AG04449 (cell line): ENCODE data around the gene FNBP1.

Experiments
- CTCF ChIA-PET: fragments of 350-600 bp; formaldehyde crosslinking; extraction: SDS; loops from one replicate; lab custom pipeline; 2021; ENCODE audit warnings: antibody characterized with exemption; lab: Yijun Ruan, JAX
- POLR2A ChIA-PET: fragments of 400-600, 350-600 bp; formaldehyde crosslinking; extraction: SDS; loops from one replicate; lab custom pipeline; 2020; ENCODE audit warnings: antibody characterized with exemption, inconsistent platforms; lab: Yijun Ruan, JAX
- DNase-seq: peaks from one replicate; pipeline ENCODE4 v3.0.0-alpha.2; 2010; ENCODE audit warnings: low read depth, low spot score
- H3K4me3 ChIP-seq: 2 replicates; pipeline ENCODE4 v1.5.1; 2011; ENCODE audit warnings: low read depth, mild to moderate bottlenecking, control low read depth, low read length
- CTCF ChIP-seq: IDR thresholded peaks from one replicate; pipeline ENCODE4 v1.5.1; 2011; ENCODE audit warnings: mild to moderate bottlenecking, moderate library complexity, low read length, control low read depth, inconsistent platforms; ENCODE audit not compliant: insufficient read depth; ENCODE audit errors: missing control alignments

Gene FNBP1

GRCh38 chr9:129918296-129918950 is 124.6 kb downstream of the FNBP1 start:
- TF ChIP-seq CTCF: no peak
- no peak for DNase-seq
- CTCF ChIA-PET: no interaction called here
- no peak overlapping the region for H3K4me3 ChIP-seq
- POLR2A ChIA-PET: no interaction called here

- ChIA-PET CTCF (interaction anchor here (0.7 to 1.5 kb wide), 3 partner anchors 13 to 32 kb away, joined by 3 to 4 read pairs (median 3); no protein-coding TSS in a partner anchor), POLR2A (no interaction called here)
- no peak for DNase-seq
- H3K4me3 ChIP-seq: no peak overlapping the region
- TF ChIP-seq CTCF: no peak
Measured at GRCh38 chr9:129916707-129917106, 126.3 kb downstream of the FNBP1 start.

- H3K4me3 ChIP-seq: no peak overlapping the region
- CTCF ChIA-PET: interaction anchor here (1.1 kb wide), 1 partner anchor 11 kb away, joined by 3 read pairs; no protein-coding TSS in a partner anchor
- DNase-seq: no peak
- POLR2A ChIA-PET: no interaction called here
- no peak for TF ChIP-seq CTCF
Measured at GRCh38 chr9:129914051-129914450, 128.9 kb downstream of the FNBP1 start.

- H3K4me3 ChIP-seq: no peak overlapping the region
- peak; percentile 100 for DNase-seq
- POLR2A ChIA-PET: interaction anchor here (0.6 to 1.0 kb wide), 5 partner anchors 23 to 133 kb away, joined by 3 read pairs; partner anchors contain the start of gene FNBP1
- CTCF ChIA-PET: interaction anchor here (1.1 kb wide), 1 partner anchor 23 kb away, joined by 3 read pairs; no protein-coding TSS in a partner anchor
- TF ChIP-seq CTCF: no peak
Measured at GRCh38 chr9:129910628-129911567, 132.1 kb downstream of the FNBP1 start.

- TF ChIP-seq CTCF: no peak
- CTCF ChIA-PET: interaction anchor here (1.1 kb wide), 1 partner anchor 22 kb away, joined by 3 read pairs; no protein-coding TSS in a partner anchor
- POLR2A ChIA-PET: interaction anchor here (0.6 kb wide), 1 partner anchor 133 kb away, joined by 3 read pairs; the partner anchor contains the start of gene FNBP1
- no peak overlapping the region for H3K4me3 ChIP-seq
- DNase-seq: no peak
Measured at GRCh38 chr9:129909851-129910250, 133.1 kb downstream of the FNBP1 start.
